GM23338 (cell line): ENCODE measurements around the gene ADAT2. TPM values are rescaled to one million over a fixed set of nuclear protein-coding genes. Genes with fewer than 3 reads are reported as not detected.

ENCODE experiments used
- ATAC-seq: fragments of 200-7000 bp; cut with Tn5 transposase; 3 replicates; pipeline ENCODE4 v1.9.1; 2020
- DNase-seq: peaks from one replicate; pipeline ENCODE4 v3.0.0-alpha.2; 2015; ENCODE audit warnings: low spot score
- H2AFZ ChIP-seq: fragments of 200-600 bp; sonication (generic); 2 replicates; pipeline ENCODE4 v1.8.0; 2016; ENCODE audit warnings: antibody characterized with exemption, mild to moderate bottlenecking, moderate library complexity
- H3F3A ChIP-seq: fragments of 200-600 bp; sonication (generic); replicated peaks from 2 replicates; pipeline ENCODE4 v1.8.0; 2017; ENCODE audit warnings: antibody characterized with exemption, mixed run types, low read depth
- H3K27ac ChIP-seq: fragments of 200-600 bp; sonication (generic); 2 replicates; pipeline ENCODE4 v1.6.1; 2016; ENCODE audit warnings: low read depth
- H3K27me3 ChIP-seq: fragments of 200-600 bp; sonication (generic); 2 replicates; pipeline ENCODE4 v1.8.0; 2016; ENCODE audit warnings: mild to moderate bottlenecking, mixed run types, moderate library complexity; ENCODE audit not compliant: insufficient read depth
- H3K36me3 ChIP-seq: fragments of 200-600 bp; sonication (generic); 2 replicates; pipeline ENCODE4 v1.8.0; 2016; ENCODE audit warnings: mild to moderate bottlenecking; ENCODE audit not compliant: insufficient read depth
- H3K4me1 ChIP-seq: fragments of 200-600 bp; sonication (generic); 2 replicates; pipeline ENCODE4 v1.8.0; 2016; ENCODE audit warnings: mild to moderate bottlenecking, moderate library complexity; ENCODE audit not compliant: insufficient read depth
- H3K4me2 ChIP-seq: fragments of 200-600 bp; sonication (generic); 2 replicates; pipeline ENCODE4 v1.7.1; 2017; ENCODE audit warnings: mixed run types
- H3K4me3 ChIP-seq: fragments of 200-600 bp; sonication (generic); 2 replicates; pipeline ENCODE4 v1.6.1; 2016; ENCODE audit warnings: mixed run types
- H3K79me2 ChIP-seq: fragments of 200-600 bp; sonication (generic); replicated peaks from 2 replicates; pipeline ENCODE4 v1.8.0; 2017; ENCODE audit warnings: mild to moderate bottlenecking; ENCODE audit not compliant: insufficient read depth
- H3K9me2 ChIP-seq: fragments of 200-600 bp; sonication (generic); 2 replicates; pipeline ENCODE4 v1.8.0; 2017; ENCODE audit not compliant: insufficient read depth
- H4K20me1 ChIP-seq: fragments of 200-600 bp; sonication (generic); replicated peaks from 2 replicates; pipeline ENCODE4 v1.8.0; 2017; ENCODE audit warnings: mild to moderate bottlenecking; ENCODE audit not compliant: insufficient read depth
- H3K27ac Mint-ChIP-seq: 2 replicates; pipeline ENCODE4 v1.8.0; 2020; ENCODE audit warnings: inconsistent platforms, mild to moderate bottlenecking, moderate library complexity, mixed read lengths
- H3K27me3 Mint-ChIP-seq: 3 replicates; pipeline ENCODE4 v1.8.0; 2022; ENCODE audit warnings: low read depth, mild to moderate bottlenecking, moderate library complexity, mixed read lengths, inconsistent platforms; ENCODE audit not compliant: insufficient read depth, poor library complexity
- H3K36me3 Mint-ChIP-seq: 3 replicates; pipeline ENCODE4 v1.8.0; 2021; ENCODE audit warnings: low read depth, mild to moderate bottlenecking, inconsistent platforms, moderate library complexity, mixed read lengths
- H3K4me1 Mint-ChIP-seq: 3 replicates; pipeline ENCODE4 v1.8.0; 2020; ENCODE audit warnings: mild to moderate bottlenecking, inconsistent platforms, mixed read lengths
- H3K4me3 Mint-ChIP-seq: 3 replicates; pipeline ENCODE4 v1.8.0; 2021; ENCODE audit warnings: moderate library complexity, mild to moderate bottlenecking, inconsistent platforms, mixed read lengths
- H3K9me3 Mint-ChIP-seq: 3 replicates; pipeline ENCODE4 v1.8.0; 2020; ENCODE audit warnings: moderate library complexity, mild to moderate bottlenecking, inconsistent platforms, mixed read lengths
- CREB1 ChIP-seq: fragments of 250-450 bp; sonication (Bioruptor Pico); IDR thresholded peaks from 2 replicates; pipeline ENCODE4 v1.5.0; 2020; ENCODE audit warnings: low read depth, mild to moderate bottlenecking, moderate library complexity
- CTCF ChIP-seq, 2 experiments: fragments of 200-600 bp in 1 of 2; sonication (generic) in 1 of 2; conservative IDR thresholded peaks; 2 replicates each; pipeline versions ENCODE4 v1.5.1 to v1.6.1; 2016 to 2017; ENCODE audit warnings: antibody characterized with exemption in 2 of 2, low read depth in 2 of 2, mild to moderate bottlenecking in 2 of 2, moderate library complexity in 1 of 2
- EZH2 ChIP-seq: fragments of 200-600 bp; sonication (generic); IDR thresholded peaks from one replicate; pipeline ENCODE4 v1.8.0; 2017; ENCODE audit warnings: antibody characterized with exemption, mild to moderate bottlenecking, low read depth; ENCODE audit not compliant: unreplicated experiment
- EZH2phosphoT487 ChIP-seq: fragments of 200-600 bp; sonication (generic); IDR thresholded peaks from one replicate; pipeline ENCODE4 v1.8.1; 2018; ENCODE audit warnings: antibody characterized with exemption; ENCODE audit not compliant: unreplicated experiment
- JUNB ChIP-seq: IDR thresholded peaks from one replicate; pipeline ENCODE4 v1.6.1; 2016; ENCODE audit warnings: antibody characterized with exemption; ENCODE audit not compliant: unreplicated experiment
- NANOG ChIP-seq: IDR thresholded peaks from 2 replicates; pipeline ENCODE4 v1.6.1; 2016; ENCODE audit warnings: antibody characterized with exemption, borderline replicate concordance
- POLR2AphosphoS5 ChIP-seq: IDR thresholded peaks from 2 replicates; pipeline ENCODE4 v1.6.1; 2016; ENCODE audit warnings: antibody characterized with exemption, low read depth
- REST ChIP-seq: IDR thresholded peaks from one replicate; pipeline ENCODE4 v1.6.1; 2018; ENCODE audit warnings: antibody characterized with exemption; ENCODE audit not compliant: unreplicated experiment
- ZNF114 ChIP-seq: fragments of 250-450 bp; sonication (Bioruptor Pico); IDR thresholded peaks from 2 replicates; pipeline ENCODE4 v1.5.0; 2020; ENCODE audit warnings: mild to moderate bottlenecking, moderate library complexity
- ZNF331 ChIP-seq: fragments of 250-450 bp; sonication (Bioruptor Pico); IDR thresholded peaks from 2 replicates; pipeline ENCODE4 v1.5.0; 2020; ENCODE audit warnings: low read depth, mild to moderate bottlenecking, moderate library complexity
- ZNF462 ChIP-seq: fragments of 250-450 bp; sonication (Bioruptor Pico); IDR thresholded peaks from 2 replicates; pipeline ENCODE4 v1.5.0; 2020; ENCODE audit warnings: mild to moderate bottlenecking, moderate library complexity
- polyA plus RNA-seq: library from polyadenylated mRNA; unstranded; fragments of >200 nt; fragmentation: Nextera tagmentation; extraction: Ambion mirVana; gene quantifications from 2 replicates; pipeline ENCODE4 v1.2.1, GENCODE V29; 2016
- total RNA-seq: library from RNA; depleted of rRNA; stranded (reverse); fragments of >200 nt; shearing (Covaris generic); gene quantifications from 2 replicates; pipeline ENCODE4 v1.2.3, GENCODE V29; 2014

Gene ADAT2
- total and polyA plus RNA-seq, 2 experiments from 2014 or later, result 7.4 to 13.7 TPM

GRCh38 chr6:143432588-143432987 lies 17.9 kb downstream of the ADAT2 start (continued):
- TF ChIP-seq POLR2AphosphoS5, result no peak
- TF ChIP-seq CREB1 (CRISPR knock-in tag), result no peak

GRCh38 chr6:143431226-143431625 lies 19.3 kb downstream of the ADAT2 start:
- Histone ChIP-seq H3F3A (no peaks in the 10 kb centered on the region), H3K9me2 (no peaks in the 10 kb centered on the region), H3K27ac (no peak overlapping the region), H3K4me3 (no peak overlapping the region), H3K36me3 (peaks cover 4% of the 10 kb centered on the region), H4K20me1 (peaks cover 2% of the 10 kb centered on the region; the same call in 1 of the 2 replicates), H2AFZ (no peak overlapping the region), H3K4me2 (no peak overlapping the region), H3K79me2 (no peaks in the 10 kb centered on the region), H3K27me3 (no peaks in the 10 kb centered on the region), H3K4me1 (no peaks in the 10 kb centered on the region)
- DNase-seq, result no peak
- Mint-ChIP-seq H3K27me3 (no peaks in the 10 kb centered on the region), H3K4me1 (peaks cover 2% of the 10 kb centered on the region; the same call in 1 of the 3 replicates), H3K36me3 (peaks cover 13% of the 10 kb centered on the region), H3K4me3 (no peak overlapping the region), H3K27ac (no peak overlapping the region), H3K9me3 (no peaks in the 10 kb centered on the region)
- ATAC-seq, result no peak
- TF ChIP-seq JUNB (no peak), CTCF (conservative IDR thresholded peaks at IDR 0.05; ENCODE audit: low read depth in 2 of 2) (no peak), POLR2AphosphoS5 (no peak), ZNF462 (CRISPR knock-in tag) (no peak), CREB1 (CRISPR knock-in tag) (no peak), REST (no peak), EZH2 (no peak), ZNF114 (CRISPR knock-in tag) (no peak), NANOG (no peak), ZNF331 (CRISPR knock-in tag) (no peak), EZH2phosphoT487 (no peak)
